A549 treated with RU486 at 1 μM for 4 hours (cell line): ENCODE measurements around the gene DAZ4. TPM values are rescaled to one million over a fixed set of nuclear protein-coding genes. Genes with fewer than 3 reads are reported as not detected.

Experiments used
- total RNA-seq: library from RNA; stranded (reverse); fragments of 200-300 nt; extraction: Qiagen RNA extraction; gene quantifications from 5 replicates; pipeline ENCODE4 v1.2.3, GENCODE V29; 2022; ENCODE audit warnings: low read depth

The DAZ4 gene, protein sequence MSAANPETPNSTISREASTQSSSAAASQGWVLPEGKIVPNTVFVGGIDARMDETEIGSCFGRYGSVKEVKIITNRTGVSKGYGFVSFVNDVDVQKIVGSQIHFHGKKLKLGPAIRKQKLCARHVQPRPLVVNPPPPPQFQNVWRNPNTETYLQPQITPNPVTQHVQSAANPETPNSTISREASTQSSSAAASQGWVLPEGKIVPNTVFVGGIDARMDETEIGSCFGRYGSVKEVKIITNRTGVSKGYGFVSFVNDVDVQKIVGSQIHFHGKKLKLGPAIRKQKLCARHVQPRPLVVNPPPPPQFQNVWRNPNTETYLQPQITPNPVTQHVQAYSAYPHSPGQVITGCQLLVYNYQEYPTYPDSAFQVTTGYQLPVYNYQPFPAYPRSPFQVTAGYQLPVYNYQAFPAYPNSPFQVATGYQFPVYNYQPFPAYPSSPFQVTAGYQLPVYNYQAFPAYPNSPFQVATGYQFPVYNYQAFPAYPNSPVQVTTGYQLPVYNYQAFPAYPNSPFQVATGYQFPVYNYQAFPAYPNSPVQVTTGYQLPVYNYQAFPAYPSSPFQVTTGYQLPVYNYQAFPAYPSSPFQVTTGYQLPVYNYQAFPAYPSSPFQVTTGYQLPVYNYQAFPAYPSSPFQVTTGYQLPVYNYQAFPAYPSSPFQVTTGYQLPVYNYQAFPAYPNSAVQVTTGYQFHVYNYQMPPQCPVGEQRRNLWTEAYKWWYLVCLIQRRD
- total RNA-seq = not detected in 5 replicates

DNA sequence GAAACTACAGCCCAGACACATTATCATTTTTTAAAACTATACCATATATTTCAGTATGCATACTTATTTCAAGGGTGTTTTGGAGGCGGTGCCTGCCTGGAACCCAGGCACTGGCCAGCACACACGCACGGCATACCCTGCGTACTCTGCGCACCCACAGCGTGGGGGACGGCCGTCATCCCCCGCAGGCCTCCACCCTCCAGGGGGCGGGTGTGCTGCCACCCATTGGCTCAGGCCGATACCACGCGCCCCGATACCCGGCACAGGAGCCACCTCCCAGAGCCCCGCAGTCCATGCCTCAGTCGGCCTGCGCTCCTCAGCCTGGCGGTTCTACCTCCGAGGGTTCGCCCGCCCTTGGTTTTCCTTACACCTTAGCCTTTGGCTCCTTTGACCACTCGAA lies at the start of gene DAZ4:
Gene DAZ4 (plus strand): TSS at position 301 of the 400 bp plus-strand sequence. CDS start 208 bp downstream, outside the sequence.

DNA sequence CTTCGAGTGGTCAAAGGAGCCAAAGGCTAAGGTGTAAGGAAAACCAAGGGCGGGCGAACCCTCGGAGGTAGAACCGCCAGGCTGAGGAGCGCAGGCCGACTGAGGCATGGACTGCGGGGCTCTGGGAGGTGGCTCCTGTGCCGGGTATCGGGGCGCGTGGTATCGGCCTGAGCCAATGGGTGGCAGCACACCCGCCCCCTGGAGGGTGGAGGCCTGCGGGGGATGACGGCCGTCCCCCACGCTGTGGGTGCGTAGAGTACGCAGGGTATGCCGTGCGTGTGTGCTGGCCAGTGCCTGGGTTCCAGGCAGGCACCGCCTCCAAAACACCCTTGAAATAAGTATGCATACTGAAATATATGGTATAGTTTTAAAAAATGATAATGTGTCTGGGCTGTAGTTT lies 20.4 kb upstream of the DAZ4 start, which contains the start of gene DAZ3:
Gene DAZ3 (minus strand): TSS at position 101 of the 400 bp plus-strand sequence. CDS start 208 bp downstream, outside the sequence.

Other genes with a start within 250 kb of the DAZ4 start
- gene BPY2B, start 215.9 kb upstream of the DAZ4 start, total RNA-seq = not detected in 5 replicates
- gene DAZ3, start 20.5 kb upstream of the DAZ4 start, total RNA-seq = not detected in 5 replicates
- not detected in 5 replicates for gene BPY2C, start 218.2 kb downstream of the DAZ4 start, total RNA-seq